Neural progenitor cell (in vitro differentiated cells): ENCODE measurements around the gene CFAP74. TPM values are rescaled to one million over a fixed set of nuclear protein-coding genes. Genes with fewer than 3 reads are reported as not detected.
A peak's percentile ranks its signal among the peaks of the same experiment; 100 is the strongest.

Experiments used
- DNase-seq: peaks from one replicate; pipeline ENCODE4 v3.0.0-alpha.2; 2016; ENCODE audit warnings: low spot score
- H2AFZ ChIP-seq: fragments of 200-600 bp; sonication (generic); replicated peaks from 2 replicates; pipeline ENCODE4 v1.6.1; 2016; ENCODE audit warnings: antibody characterized with exemption
- H3F3A ChIP-seq: fragments of 200-600 bp; sonication (generic); 2 replicates; pipeline ENCODE4 v1.6.1; 2016; ENCODE audit warnings: antibody characterized with exemption, low read depth
- H3K27ac ChIP-seq: fragments of 200-600 bp; sonication (generic); 2 replicates; pipeline ENCODE4 v1.5.1; 2016; ENCODE audit warnings: mild to moderate bottlenecking
- H3K27me3 ChIP-seq: fragments of 200-600 bp; sonication (generic); 2 replicates; pipeline ENCODE4 v1.6.1; 2016; ENCODE audit warnings: mild to moderate bottlenecking, moderate library complexity
- H3K36me3 ChIP-seq: fragments of 200-600 bp; sonication (generic); 2 replicates; pipeline ENCODE4 v1.5.1; 2016
- H3K4me1 ChIP-seq: fragments of 200-600 bp; sonication (generic); 2 replicates; pipeline ENCODE4 v1.6.1; 2016; ENCODE audit warnings: mixed run types
- H3K4me2 ChIP-seq: fragments of 200-600 bp; sonication (generic); 2 replicates; pipeline ENCODE4 v1.6.1; 2016
- H3K4me3 ChIP-seq: fragments of 200-600 bp; sonication (generic); 2 replicates; pipeline ENCODE4 v1.5.1; 2016
- H3K79me2 ChIP-seq: fragments of 200-600 bp; sonication (generic); 2 replicates; pipeline ENCODE4 v1.6.1; 2016; ENCODE audit warnings: low read depth
- H3K9ac ChIP-seq: fragments of 200-600 bp; sonication (generic); 2 replicates; pipeline ENCODE4 v1.6.1; 2016
- H3K9me3 ChIP-seq: fragments of 200-600 bp; sonication (generic); 2 replicates; pipeline ENCODE4 v1.5.1; 2016; ENCODE audit warnings: low read depth
- H4K20me1 ChIP-seq: fragments of 200-600 bp; sonication (generic); 2 replicates; pipeline ENCODE4 v1.6.1; 2016; ENCODE audit warnings: low read depth
- H3K27ac Mint-ChIP-seq: 3 replicates; pipeline ENCODE4 v1.8.0; 2021; ENCODE audit warnings: mixed read lengths
- H3K27me3 Mint-ChIP-seq: 2 replicates; pipeline ENCODE4 v1.8.0; 2022; ENCODE audit warnings: low read depth, mild to moderate bottlenecking, inconsistent platforms, moderate library complexity, mixed read lengths; ENCODE audit not compliant: insufficient read depth
- H3K36me3 Mint-ChIP-seq: 3 replicates; pipeline ENCODE4 v1.8.0; 2021; ENCODE audit warnings: mixed read lengths
- H3K4me1 Mint-ChIP-seq: 3 replicates; pipeline ENCODE4 v1.8.0; 2021; ENCODE audit warnings: mixed read lengths
- H3K4me3 Mint-ChIP-seq: 3 replicates; pipeline ENCODE4 v1.8.0; 2021; ENCODE audit warnings: mild to moderate bottlenecking, moderate library complexity, mixed read lengths
- H3K9me3 Mint-ChIP-seq: 3 replicates; pipeline ENCODE4 v1.8.0; 2020; ENCODE audit warnings: mixed read lengths
- EZH2 ChIP-seq: fragments of 200-600 bp; sonication (generic); IDR thresholded peaks from 2 replicates; pipeline ENCODE4 v1.6.1; 2017; ENCODE audit warnings: antibody characterized with exemption, mild to moderate bottlenecking, moderate library complexity
- EZH2phosphoT487 ChIP-seq: fragments of 200-600 bp; sonication (generic); IDR thresholded peaks from 2 replicates; pipeline ENCODE4 v1.6.1; 2017; ENCODE audit warnings: antibody characterized with exemption
- total RNA-seq: library from RNA; depleted of rRNA; stranded (reverse); fragments of >200 nt; gene quantifications from 2 replicates; pipeline ENCODE4 v1.2.3, GENCODE V29; 2015; ENCODE audit warnings: low replicate concordance
- TF ChIP-seq, protein P1 (sequence below): fragments of 200-600 bp; sonication (generic); IDR thresholded peaks from 2 replicates; pipeline ENCODE4 v1.5.1; 2017; ENCODE audit warnings: antibody characterized with exemption, mild to moderate bottlenecking

Gene CFAP74
- total RNA-seq, 1 donor from 2014 or later = not detected

DNA sequence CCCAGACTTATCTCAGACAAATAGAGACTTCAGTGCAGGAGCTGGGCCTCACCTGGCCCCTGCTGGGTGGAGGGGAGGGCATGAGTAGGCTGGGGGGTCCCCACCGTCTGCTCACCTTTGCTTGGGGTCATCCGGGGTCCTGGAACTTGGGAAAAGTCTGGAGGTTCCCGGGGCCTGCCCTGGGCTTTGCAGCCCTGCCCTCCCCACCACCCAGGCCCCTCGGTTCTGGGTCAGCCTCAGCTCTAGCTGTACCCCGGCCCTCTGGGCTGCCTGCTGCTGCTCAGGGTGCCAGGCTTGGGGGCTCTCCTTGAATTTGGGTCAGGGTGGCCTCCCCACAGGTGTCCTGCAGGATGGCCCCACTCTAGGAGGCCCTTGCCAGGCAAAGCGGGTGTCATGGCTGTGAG lies 82.1 kb downstream of the CFAP74 start:
- Histone ChIP-seq H3F3A (peaks cover 8% of the 10 kb centered on the region), H3K4me3 (no peak overlapping the region), H3K9me3 (no peaks in the 10 kb centered on the region), H3K4me1 (peaks cover 11% of the 10 kb centered on the region), H4K20me1 (no peaks in the 10 kb centered on the region), H3K79me2 (no peaks in the 10 kb centered on the region), H3K36me3 (no peaks in the 10 kb centered on the region), H3K27ac (no peak overlapping the region), H3K4me2 (no peak overlapping the region), H2AFZ (no peak overlapping the region), H3K27me3 (peaks cover 20% of the 10 kb centered on the region), H3K9ac (no peak overlapping the region)
- TF ChIP-seq EZH2phosphoT487 (no peak), EZH2 (no peak)
- TF ChIP-seq, protein P1, sequence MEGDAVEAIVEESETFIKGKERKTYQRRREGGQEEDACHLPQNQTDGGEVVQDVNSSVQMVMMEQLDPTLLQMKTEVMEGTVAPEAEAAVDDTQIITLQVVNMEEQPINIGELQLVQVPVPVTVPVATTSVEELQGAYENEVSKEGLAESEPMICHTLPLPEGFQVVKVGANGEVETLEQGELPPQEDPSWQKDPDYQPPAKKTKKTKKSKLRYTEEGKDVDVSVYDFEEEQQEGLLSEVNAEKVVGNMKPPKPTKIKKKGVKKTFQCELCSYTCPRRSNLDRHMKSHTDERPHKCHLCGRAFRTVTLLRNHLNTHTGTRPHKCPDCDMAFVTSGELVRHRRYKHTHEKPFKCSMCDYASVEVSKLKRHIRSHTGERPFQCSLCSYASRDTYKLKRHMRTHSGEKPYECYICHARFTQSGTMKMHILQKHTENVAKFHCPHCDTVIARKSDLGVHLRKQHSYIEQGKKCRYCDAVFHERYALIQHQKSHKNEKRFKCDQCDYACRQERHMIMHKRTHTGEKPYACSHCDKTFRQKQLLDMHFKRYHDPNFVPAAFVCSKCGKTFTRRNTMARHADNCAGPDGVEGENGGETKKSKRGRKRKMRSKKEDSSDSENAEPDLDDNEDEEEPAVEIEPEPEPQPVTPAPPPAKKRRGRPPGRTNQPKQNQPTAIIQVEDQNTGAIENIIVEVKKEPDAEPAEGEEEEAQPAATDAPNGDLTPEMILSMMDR = no peak
- peaks cover 8% of the 10 kb centered on the region for H3K27me3 Mint-ChIP-seq
- no peak for DNase-seq
- H3K36me3 Mint-ChIP-seq = no peaks in the 10 kb centered on the region
- no peak overlapping the region for H3K4me3 Mint-ChIP-seq
- H3K27ac Mint-ChIP-seq = no peak overlapping the region
- H3K9me3 Mint-ChIP-seq = no peaks in the 10 kb centered on the region
- peaks cover 3% of the 10 kb centered on the region for H3K4me1 Mint-ChIP-seq

DNA sequence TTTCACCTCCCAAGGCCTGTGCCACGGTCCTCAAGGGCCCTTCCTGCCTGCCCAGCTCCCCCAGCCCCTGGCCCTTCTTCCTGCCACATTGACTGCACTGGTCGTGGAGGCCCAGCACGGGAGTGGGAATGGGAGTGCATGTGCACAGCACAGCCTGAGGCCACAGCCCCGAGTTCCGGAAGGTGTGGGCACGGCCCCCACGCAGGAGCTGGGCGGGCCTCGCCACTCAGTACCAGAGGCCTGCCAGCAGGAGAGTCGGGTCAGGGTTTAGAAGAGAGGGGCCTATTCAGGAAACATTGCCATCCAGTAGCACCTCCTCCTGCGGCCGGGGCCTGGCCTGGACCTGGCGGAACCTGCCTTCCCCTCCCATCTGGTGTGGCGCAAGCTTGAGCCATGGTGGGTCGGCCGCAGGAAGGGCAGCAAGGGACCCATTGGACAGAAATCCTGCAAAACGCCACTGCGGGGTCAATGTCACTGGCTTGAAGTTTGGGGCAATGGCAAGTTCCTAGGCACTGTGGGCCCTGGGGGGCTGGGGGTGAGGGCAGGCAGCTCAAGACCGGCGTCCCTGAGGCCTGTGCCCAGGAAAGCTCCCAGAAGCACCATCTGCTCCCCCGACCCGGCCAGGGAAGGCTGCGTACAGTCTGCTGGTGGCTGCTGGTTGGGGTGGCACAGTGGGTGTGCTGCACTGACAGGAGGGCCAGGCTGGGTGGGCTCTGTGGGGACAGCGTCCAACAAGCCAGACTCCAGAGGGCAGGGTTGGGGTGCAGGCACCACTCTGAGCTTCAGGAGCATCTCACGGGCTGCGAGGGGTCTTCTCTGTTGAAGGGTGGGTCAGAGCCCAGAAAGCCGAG lies 82.8 kb downstream of the CFAP74 start:
- Histone ChIP-seq H3F3A (peaks cover 8% of the 10 kb centered on the region), H3K4me3 (no peak overlapping the region), H3K79me2 (no peaks in the 10 kb centered on the region), H4K20me1 (no peaks in the 10 kb centered on the region), H3K9ac (no peak overlapping the region), H3K4me2 (no peak overlapping the region), H3K27ac (no peak overlapping the region), H3K9me3 (no peaks in the 10 kb centered on the region), H3K27me3 (peaks cover 20% of the 10 kb centered on the region), H2AFZ (no peak overlapping the region), H3K4me1 (peaks cover 11% of the 10 kb centered on the region), H3K36me3 (no peaks in the 10 kb centered on the region)
- Mint-ChIP-seq H3K4me1 (peaks cover 3% of the 10 kb centered on the region), H3K36me3 (no peaks in the 10 kb centered on the region), H3K9me3 (no peaks in the 10 kb centered on the region), H3K4me3 (no peak overlapping the region), H3K27ac (no peak overlapping the region), H3K27me3 (peaks cover 6% of the 10 kb centered on the region)
- DNase-seq = no peak
- TF ChIP-seq, protein P1 = no peak
- TF ChIP-seq EZH2phosphoT487 (no peak), EZH2 (no peak)

DNA sequence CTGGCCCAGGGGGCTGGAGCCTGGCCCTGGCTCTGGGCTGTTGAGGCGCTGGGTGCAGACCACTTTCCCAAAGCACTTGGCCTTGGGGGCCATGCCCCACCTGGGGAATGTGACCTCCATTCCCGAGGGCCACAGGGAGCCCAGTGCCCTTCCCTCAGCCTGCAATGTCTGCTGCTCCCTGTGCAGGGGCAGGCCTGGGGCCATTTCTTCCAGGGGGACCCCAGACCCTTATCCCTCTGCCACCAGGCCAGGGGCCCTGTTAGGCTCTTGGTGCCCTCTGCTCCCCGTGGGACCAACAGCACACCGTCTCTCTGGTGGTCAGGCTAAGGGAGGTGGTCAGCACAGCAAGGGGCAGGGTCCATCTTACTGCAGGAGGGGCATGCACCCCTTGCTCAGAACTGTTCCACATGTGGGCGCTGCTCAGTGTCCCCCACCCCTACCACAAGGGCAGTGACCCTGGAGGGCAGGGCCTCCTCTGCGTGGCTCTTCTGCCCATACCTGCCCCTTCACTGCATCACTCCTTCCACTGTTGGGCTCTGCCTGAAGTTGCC lies 83.5 kb downstream of the CFAP74 start:
- peaks cover 8% of the 10 kb centered on the region for H3F3A ChIP-seq
- H3K27ac Mint-ChIP-seq = no peak overlapping the region
- H3K27ac ChIP-seq = no peak overlapping the region
- peaks cover 20% of the 10 kb centered on the region for H3K27me3 ChIP-seq
- no peaks in the 10 kb centered on the region for H4K20me1 ChIP-seq
- peaks cover 11% of the 10 kb centered on the region for H3K4me1 ChIP-seq
- TF ChIP-seq EZH2phosphoT487 = no peak
- no peak for TF ChIP-seq EZH2
- TF ChIP-seq, protein P1 = no peak
- H3K9ac ChIP-seq = no peak overlapping the region
- no peaks in the 10 kb centered on the region for H3K79me2 ChIP-seq
- DNase-seq = no peak
- H2AFZ ChIP-seq = no peak overlapping the region
- no peaks in the 10 kb centered on the region for H3K9me3 ChIP-seq
- peak overlapping the region; percentile 34 for H3K4me3 ChIP-seq
- H3K4me2 ChIP-seq = peak overlapping the region; percentile 72
- H3K4me3 Mint-ChIP-seq = no peak overlapping the region
- no peaks in the 10 kb centered on the region for H3K9me3 Mint-ChIP-seq
- H3K27me3 Mint-ChIP-seq = peaks cover 4% of the 10 kb centered on the region
- no peaks in the 10 kb centered on the region for H3K36me3 ChIP-seq
- H3K36me3 Mint-ChIP-seq = no peaks in the 10 kb centered on the region
- H3K4me1 Mint-ChIP-seq = peaks cover 3% of the 10 kb centered on the region
